GM19395 (cell line): ENCODE data around the gene SIX5.

Source experiments
- ATAC-seq: cut with Tn5 transposase; IDR thresholded peaks from one replicate; pipeline ENCODE4 v1.9.1; 2021; ENCODE audit warnings: mild to moderate bottlenecking, moderate library complexity; ENCODE audit not compliant: unreplicated experiment

SIX5 gene

DNA sequence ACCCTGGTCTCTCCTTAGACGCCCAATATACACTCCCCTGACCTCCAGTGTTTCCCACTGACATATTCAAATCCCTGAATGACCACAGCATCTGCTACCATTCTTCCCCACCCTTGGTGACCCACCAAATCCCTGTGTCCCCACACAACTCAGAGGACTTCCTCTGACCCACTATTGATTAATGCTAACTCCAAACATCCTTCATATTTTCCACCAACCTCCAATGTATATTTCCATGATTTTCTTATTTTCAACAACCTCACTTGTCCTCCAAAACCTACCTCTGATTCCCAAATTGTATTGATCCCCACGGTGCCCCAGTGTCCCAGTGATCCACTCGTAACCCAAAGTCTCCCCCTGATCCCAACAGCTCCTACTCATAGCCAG lies 24.1 kb upstream of the SIX5 start:
- no peak for ATAC-seq

GRCh38 chr19:45792470-45793177 lies 23.6 kb upstream of the SIX5 start, which contains the start of gene DMWD:
DMWD (minus strand) TSS chr19:45792845; CDS start chr19:45792756, 89 bp downstream.
- ATAC-seq, result peak; percentile 77

GRCh38 chr19:45791744-45792469 lies 22.9 kb upstream of the SIX5 start:
- no peak for ATAC-seq

- no peak for ATAC-seq
Observed at GRCh38 chr19:45790942-45791341, 21.9 kb upstream of the SIX5 start.

DNA sequence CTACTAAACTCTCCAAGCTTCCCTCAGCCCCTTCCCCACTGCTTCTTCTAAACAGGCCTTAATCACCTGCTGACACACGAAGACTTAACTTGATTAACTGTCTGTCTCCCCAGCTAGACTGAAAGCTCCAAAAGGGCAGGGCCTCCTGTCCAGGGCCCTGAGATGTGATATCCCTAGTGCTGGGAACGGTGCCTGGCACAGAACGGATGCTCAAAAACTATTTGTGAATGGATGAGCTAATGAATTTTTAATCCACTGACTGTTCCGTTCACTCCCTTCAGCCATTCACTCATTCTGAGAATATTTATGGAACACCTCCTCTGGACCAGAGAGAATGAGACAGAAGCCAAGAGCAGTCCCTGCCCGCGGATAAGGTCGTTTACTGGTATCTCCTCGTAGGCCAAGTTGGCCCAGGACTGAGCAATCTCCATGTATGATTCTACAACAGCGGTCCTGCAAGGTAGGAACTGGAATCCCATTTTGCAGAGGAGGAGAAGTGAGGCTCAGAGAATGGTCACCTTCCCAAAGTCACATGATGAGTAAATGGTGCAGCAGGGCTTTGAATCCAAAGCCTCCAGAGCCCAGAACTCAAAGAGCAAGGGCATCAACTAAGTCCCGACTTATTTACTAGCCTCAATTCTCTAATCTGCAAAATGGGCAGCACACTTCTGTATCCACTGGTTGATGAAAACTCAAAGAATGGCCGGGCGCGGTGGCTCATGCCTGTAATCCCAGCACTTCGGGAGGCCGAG lies 20.2 kb upstream of the SIX5 start:
- ATAC-seq, result no peak

DNA sequence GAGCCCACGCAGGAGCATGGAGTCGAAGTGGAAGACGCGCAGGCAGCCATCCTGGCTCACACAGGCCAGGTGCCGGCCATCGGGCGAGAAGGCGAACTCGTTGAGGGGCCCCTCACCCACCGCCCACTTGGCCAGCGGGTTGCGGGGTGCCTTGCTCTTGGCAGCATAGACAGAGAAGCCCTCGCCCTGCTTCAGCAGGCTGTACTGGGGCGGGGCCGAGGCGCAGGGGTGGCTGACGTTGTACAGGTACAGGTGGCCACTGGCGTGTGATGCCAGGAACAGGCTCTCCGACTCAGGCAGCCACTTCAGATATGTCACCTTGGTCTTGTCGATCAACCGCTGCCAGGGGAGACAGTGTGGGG lies 17.5 kb upstream of the SIX5 start:
- ATAC-seq, result no peak

GRCh38 chr19:45785781-45786532 lies 16.9 kb upstream of the SIX5 start:
- no peak for ATAC-seq

DNA sequence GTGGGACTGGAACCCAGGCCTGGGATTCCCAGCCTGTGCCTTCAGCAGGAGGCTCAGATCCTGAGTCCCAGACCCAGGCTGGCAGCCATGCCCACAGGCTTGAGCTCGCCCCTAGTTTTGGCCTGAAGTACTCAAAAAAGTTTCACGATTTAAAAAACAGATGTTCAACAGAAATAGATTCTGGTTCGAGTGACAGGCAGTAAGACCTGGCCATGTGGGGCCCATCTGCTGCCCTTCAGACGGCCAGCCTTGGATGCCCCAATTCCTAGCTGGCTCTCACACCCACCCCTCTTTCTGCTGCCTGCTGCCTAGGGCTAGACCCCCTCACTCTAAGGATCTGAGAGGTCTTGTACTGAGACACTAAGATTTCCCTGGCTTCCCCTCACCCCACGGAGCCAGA lies 16.0 kb upstream of the SIX5 start:
- no peak for ATAC-seq

- no peak for ATAC-seq
Observed at GRCh38 chr19:45784096-45784495, 15.0 kb upstream of the SIX5 start.

- ATAC-seq, result no peak
Observed at GRCh38 chr19:45782820-45783785, 14.1 kb upstream of the SIX5 start.

DNA sequence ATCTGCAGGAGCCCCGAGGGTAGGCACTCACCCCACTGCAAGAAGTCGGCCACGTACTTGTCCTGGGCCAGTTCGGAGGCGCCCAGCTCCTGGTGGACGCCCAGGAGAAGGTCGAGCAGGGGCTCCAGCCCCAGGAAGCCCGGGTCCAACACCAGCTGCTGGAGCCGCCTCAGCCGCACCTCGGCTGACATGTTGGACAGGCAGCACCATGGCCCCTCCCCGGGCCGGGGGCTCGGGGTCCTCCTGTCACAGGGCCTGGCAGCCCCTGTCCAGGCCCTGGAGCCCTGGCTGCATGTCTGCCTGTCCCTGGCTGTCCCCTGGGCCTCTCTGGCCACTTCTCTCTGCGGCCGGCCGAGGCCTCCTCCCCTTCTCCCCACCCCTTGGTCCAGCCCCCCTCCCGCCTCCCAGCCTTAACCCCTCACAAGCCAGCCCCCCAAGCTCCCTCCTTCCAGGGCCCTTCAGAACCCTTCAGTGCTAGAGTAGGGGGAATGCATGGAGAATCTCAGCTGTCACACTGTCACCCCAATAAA lies 13.2 kb upstream of the SIX5 start, which contains the start of gene DMPK:
Gene DMPK (minus strand): TSS at position 329 of the 530 bp plus-strand sequence. CDS start 138 bp downstream, at position 191.
- ATAC-seq, result no peak

GRCh38 chr19:45781214-45782161 lies 12.4 kb upstream of the SIX5 start:
- ATAC-seq, result no peak

- no peak for ATAC-seq
Observed at GRCh38 chr19:45780448-45781213, 11.6 kb upstream of the SIX5 start.

DNA sequence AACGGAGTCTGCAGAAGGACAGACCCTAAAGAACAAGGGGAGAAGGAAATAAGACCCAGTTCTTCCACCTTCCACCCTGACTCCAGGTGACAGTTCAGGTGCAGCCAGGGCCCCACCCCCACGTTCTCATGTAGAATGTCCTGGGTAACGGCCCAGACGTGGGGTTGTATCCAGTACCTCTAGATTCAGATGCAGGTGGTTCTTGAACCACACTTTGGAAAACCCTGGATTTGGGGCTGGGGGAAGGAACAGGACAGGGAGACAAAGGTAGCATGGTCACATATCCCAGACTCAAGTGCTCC lies 11.0 kb upstream of the SIX5 start:
- ATAC-seq, result no peak

DNA sequence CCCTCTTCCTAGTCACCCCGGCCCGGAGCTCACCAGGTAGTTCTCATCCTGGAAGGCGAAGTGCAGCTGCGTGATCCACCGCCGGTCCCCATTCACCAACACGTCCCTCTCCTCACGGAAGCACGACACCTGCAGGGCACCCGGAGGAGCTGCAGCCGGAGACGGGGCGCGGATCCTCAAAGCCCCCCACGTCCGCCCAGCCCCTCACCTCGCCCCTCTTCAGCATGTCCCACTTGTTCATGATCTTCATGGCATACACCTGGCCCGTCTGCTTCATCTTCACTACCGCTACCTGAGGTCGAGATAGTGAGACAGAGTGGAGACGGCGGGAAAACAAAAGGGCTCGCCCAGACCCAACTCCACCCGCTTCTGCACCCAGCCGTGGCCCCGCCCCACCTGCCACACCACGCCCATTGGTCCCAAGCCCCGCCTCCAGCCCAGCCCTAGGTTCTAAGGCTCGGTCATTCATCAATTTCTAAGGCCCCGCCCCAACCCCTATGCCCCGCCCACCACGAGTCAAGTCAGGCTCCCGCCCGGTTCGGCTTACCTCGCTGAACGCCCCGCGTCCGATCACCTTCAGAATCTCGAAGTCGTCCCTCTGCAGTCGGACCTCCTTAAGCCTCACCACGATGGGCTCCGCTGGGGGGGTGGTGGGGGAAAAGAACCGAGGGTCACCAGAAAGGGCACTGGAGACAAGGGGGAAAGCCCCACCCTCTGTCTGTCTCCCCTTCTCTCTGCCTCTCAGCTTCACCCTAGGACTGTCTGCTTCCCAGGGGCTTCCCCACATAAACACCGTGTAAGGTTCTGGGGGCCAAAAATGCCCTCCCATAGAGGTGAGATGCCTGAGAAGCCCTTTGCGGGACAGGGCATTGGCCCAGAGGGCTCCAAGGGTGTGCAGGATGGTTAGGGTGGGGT lies 10.4 kb upstream of the SIX5 start:
- peak; percentile 78 for ATAC-seq

DNA sequence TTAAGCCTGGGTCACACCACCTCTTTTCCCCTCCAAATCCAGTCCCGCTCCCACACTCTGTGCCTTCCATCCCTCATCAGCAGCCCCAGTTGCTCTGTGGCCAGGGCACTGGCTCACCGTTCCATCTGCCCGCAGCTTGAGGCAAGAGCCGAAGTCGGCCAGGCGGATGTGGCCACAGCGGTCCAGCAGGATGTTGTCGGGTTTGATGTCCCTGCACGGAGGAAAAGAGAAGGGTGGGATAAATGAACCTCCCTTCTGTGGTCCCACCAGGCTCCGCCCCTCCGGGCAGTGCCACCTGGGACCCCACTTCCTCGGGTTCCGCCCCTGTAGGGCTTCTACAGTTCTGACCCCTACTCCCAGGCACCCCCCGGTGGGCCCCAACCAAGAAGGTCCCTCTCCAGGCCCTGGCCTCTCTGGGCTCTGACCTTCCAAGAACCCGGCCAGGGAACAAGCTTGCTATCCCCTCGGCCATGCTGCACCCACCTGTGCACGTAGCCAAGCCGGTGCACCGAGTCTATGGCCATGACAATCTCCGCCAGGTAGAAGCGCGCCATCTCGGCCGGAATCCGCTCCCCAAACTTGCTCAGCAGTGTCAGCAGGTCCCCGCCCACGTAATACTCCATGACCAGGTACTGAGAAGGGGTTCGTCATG lies 9.1 kb upstream of the SIX5 start:
- no peak for ATAC-seq
